GM18498 (cell line): Measurements from ENCODE around the gene ZBTB16.

Experiments used
- ATAC-seq: cut with Tn5 transposase; IDR thresholded peaks from one replicate; pipeline ENCODE4 v1.9.1; 2021; ENCODE audit warnings: mild to moderate bottlenecking, moderate library complexity; ENCODE audit not compliant: unreplicated experiment

Gene ZBTB16

GRCh38 chr11:114291842-114292680, 232.6 kb downstream of the ZBTB16 start:
- ATAC-seq: no peak

GRCh38 chr11:114293201-114293711, 233.7 kb downstream of the ZBTB16 start:
- ATAC-seq: no peak

GRCh38 chr11:114295676-114296604, 236.4 kb downstream of the ZBTB16 start, which contains the start of gene NNMT:
TSS of gene NNMT (plus strand) at chr11:114296399. CDS start at chr11:114296557, 158 bp downstream.
- no peak for ATAC-seq

GRCh38 chr11:114296605-114297372, 237.3 kb downstream of the ZBTB16 start:
- ATAC-seq: no peak

GRCh38 chr11:114297806-114298709, 238.5 kb downstream of the ZBTB16 start:
- no peak for ATAC-seq

- no peak for ATAC-seq
Measured at GRCh38 chr11:114298710-114299109, 239.2 kb downstream of the ZBTB16 start.
